Measurements from ENCODE around the gene PXDN. TPM values are rescaled to one million over a fixed set of nuclear protein-coding genes. Genes with fewer than 3 reads are reported as not detected.

The PXDN gene, protein sequence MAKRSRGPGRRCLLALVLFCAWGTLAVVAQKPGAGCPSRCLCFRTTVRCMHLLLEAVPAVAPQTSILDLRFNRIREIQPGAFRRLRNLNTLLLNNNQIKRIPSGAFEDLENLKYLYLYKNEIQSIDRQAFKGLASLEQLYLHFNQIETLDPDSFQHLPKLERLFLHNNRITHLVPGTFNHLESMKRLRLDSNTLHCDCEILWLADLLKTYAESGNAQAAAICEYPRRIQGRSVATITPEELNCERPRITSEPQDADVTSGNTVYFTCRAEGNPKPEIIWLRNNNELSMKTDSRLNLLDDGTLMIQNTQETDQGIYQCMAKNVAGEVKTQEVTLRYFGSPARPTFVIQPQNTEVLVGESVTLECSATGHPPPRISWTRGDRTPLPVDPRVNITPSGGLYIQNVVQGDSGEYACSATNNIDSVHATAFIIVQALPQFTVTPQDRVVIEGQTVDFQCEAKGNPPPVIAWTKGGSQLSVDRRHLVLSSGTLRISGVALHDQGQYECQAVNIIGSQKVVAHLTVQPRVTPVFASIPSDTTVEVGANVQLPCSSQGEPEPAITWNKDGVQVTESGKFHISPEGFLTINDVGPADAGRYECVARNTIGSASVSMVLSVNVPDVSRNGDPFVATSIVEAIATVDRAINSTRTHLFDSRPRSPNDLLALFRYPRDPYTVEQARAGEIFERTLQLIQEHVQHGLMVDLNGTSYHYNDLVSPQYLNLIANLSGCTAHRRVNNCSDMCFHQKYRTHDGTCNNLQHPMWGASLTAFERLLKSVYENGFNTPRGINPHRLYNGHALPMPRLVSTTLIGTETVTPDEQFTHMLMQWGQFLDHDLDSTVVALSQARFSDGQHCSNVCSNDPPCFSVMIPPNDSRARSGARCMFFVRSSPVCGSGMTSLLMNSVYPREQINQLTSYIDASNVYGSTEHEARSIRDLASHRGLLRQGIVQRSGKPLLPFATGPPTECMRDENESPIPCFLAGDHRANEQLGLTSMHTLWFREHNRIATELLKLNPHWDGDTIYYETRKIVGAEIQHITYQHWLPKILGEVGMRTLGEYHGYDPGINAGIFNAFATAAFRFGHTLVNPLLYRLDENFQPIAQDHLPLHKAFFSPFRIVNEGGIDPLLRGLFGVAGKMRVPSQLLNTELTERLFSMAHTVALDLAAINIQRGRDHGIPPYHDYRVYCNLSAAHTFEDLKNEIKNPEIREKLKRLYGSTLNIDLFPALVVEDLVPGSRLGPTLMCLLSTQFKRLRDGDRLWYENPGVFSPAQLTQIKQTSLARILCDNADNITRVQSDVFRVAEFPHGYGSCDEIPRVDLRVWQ (N-terminal part only)
- 36.3 TPM for total RNA-seq
- long read RNA-seq, full-length matches to known transcripts, result 6 of 79 reads
- long read RNA-seq, partial matches to known transcripts, result 59 of 79 reads
- long read RNA-seq, other reads (novel, unspliced or antisense), result 14 of 79 reads

- H3K9me3 ChIP-seq, result no peaks in the 10 kb centered on the region
- peak within 1 kb of the TSS; percentile 83 for H3K27ac ChIP-seq
- H3K27me3 ChIP-seq (ENCODE audit: low read depth), result peaks cover 22% of the 10 kb centered on the region
- no peaks in the 10 kb centered on the region for H3K36me3 ChIP-seq
- no peak for TF ChIP-seq CTCF (IDR thresholded peaks at IDR 0.05)
- intact Hi-C loops (cut with DNase I), result no loop called here
- ATAC-seq (peak; percentile 63 to 68), DNase-seq (no peak)
- peaks cover 29% of the 10 kb centered on the region for H3K4me1 ChIP-seq
- H3K4me3 ChIP-seq, result peak within 1 kb of the TSS; percentile 68
These were observed at the start of gene PXDN for GRCh38 chr2:1744446-1745170. TSS of gene PXDN (minus strand) at chr2:1744515. CDS start at chr2:1744455, 60 bp downstream.

- peak in 1 of 2 donors; percentile 24 for ATAC-seq
- Histone ChIP-seq H3K27me3 (ENCODE audit: low read depth) (no peaks in the 10 kb centered on the region), H3K4me1 (peaks cover 4% of the 10 kb centered on the region), H3K4me3 (no peak overlapping the region), H3K27ac (no peak overlapping the region), H3K36me3 (no peaks in the 10 kb centered on the region), H3K9me3 (no peaks in the 10 kb centered on the region)
- intact Hi-C loops (cut with DNase I), result no loop called here
- no peak for TF ChIP-seq CTCF (IDR thresholded peaks at IDR 0.05)
- DNase-seq, result no peak
These were observed 49.6 kb upstream of the PXDN start for GRCh38 chr2:1793868-1794445.

GRCh38 chr2:1793001-1793867 is 48.9 kb upstream of the PXDN start:
- TF ChIP-seq CTCF (IDR thresholded peaks at IDR 0.05), result no peak
- H3K4me1 ChIP-seq, result peaks cover 4% of the 10 kb centered on the region
- DNase-seq, result no peak
- intact Hi-C loops (cut with DNase I), result no loop called here
- H3K27ac ChIP-seq, result no peak overlapping the region
- H3K27me3 ChIP-seq (ENCODE audit: low read depth), result no peaks in the 10 kb centered on the region
- peak; percentile 4 to 15 for ATAC-seq
- H3K36me3 ChIP-seq, result no peaks in the 10 kb centered on the region
- no peaks in the 10 kb centered on the region for H3K9me3 ChIP-seq
- H3K4me3 ChIP-seq, result no peak overlapping the region

DNA sequence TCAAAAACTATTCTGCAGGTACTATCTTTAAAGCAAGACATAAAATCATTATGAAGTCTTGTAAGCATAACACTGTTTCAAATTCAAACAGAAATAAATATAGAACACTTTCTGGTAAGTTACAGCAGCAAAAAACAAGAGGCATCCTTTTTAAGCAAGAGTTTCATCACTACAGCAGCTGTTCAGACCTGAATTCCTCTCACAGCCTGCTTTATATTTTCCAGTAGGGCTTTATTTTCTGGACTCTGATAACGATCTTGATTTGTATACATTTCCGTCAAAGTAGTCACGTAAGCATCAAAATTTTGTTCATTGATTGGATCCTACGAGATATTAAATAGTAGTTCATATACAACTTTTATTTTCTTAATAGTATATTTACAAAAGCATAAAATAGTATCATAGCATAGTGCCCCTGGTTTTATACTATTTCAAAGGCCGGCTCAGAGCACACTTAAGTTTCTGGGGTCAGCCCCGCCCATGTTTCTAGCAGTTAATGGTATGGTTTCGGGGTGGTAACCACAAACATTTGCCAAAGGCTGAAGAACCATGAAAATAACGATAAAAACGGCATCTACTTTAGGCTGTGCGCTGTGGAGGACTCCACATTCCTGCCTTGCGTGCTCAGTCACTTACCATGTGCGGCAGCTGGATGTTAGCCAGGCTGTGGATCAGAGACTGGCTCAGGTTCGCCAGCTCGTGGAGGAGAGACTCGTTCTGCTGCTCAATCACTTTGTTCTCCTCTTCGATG is 47.5 kb upstream of the PXDN start:
- intact Hi-C loops (cut with DNase I), result no loop called here
- no peak for TF ChIP-seq CTCF (IDR thresholded peaks at IDR 0.05)
- H3K27ac ChIP-seq, result no peak overlapping the region
- no peaks in the 10 kb centered on the region for H3K9me3 ChIP-seq
- ATAC-seq (peak; percentile 74 to 86), DNase-seq (peak; percentile 72)
- peaks cover 4% of the 10 kb centered on the region for H3K4me1 ChIP-seq
- no peaks in the 10 kb centered on the region for H3K27me3 ChIP-seq (ENCODE audit: low read depth)
- no peaks in the 10 kb centered on the region for H3K36me3 ChIP-seq
- no peak overlapping the region for H3K4me3 ChIP-seq

All from lower lobe of right lung (tissue), 2 donors.